T-helper 2 cell treated with Interferon-gamma antibody and Interleukin-4, amounts not matched to agents 5 μg/mL and 100 μg/mL, for 36 hours (primary cell): ENCODE measurements around the gene PDZD2.

Experiments used
- DNase-seq: peaks from one replicate; pipeline ENCODE4 v3.0.0; 2021; ENCODE audit warnings: low spot score
- H3K27ac Mint-ChIP-seq: one replicate; pipeline ENCODE4 v1.8.0; 2021; ENCODE audit warnings: mild to moderate bottlenecking, mixed read lengths
- H3K27me3 Mint-ChIP-seq: one replicate; pipeline ENCODE4 v1.8.0; 2021; ENCODE audit warnings: low read depth, mixed read lengths
- H3K36me3 Mint-ChIP-seq: one replicate; pipeline ENCODE4 v1.8.0; 2021; ENCODE audit warnings: low read depth, mixed read lengths
- H3K4me1 Mint-ChIP-seq: one replicate; pipeline ENCODE4 v1.8.0; 2021; ENCODE audit warnings: low read depth, mixed read lengths
- H3K4me3 Mint-ChIP-seq: one replicate; pipeline ENCODE4 v1.8.0; 2022; ENCODE audit warnings: mild to moderate bottlenecking, moderate library complexity, mixed read lengths
- H3K9me3 Mint-ChIP-seq: one replicate; pipeline ENCODE4 v1.8.0; 2021; ENCODE audit warnings: mixed read lengths

The PDZD2 gene

DNA sequence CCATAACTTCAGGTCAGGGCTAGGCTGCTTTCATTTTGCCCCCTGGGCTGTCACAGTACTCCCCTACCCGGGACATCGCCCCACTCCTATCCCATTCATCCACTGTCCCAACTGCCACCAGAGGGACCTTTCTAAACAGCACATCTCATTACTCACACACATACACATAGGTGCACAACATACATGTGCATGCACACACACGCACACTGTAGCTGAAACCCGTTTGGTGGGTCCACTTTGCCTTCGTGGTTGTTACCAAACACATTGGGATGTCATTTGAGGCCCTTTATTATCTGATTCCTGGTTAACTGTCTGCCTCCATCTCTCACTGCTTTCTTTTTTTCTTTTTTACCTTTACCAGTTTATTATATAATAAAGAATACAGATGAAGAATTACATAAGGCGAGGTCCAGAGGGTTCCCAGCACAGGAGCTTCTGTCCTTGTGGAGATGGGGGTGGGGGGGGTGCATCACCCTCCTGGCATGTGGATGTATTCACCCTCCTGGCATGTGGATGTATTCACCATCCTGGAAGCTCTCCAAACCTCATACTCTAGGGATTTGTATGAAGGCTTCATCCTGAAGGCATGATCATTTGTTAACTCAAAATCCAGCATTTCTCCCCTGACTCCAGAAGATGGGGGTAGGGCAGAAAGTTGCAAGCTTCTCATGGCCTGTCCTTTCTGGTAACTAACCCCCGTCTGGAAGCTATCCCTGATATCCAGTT is 349.2 kb downstream of the PDZD2 start:
- Mint-ChIP-seq H3K36me3 (no peaks in the 10 kb centered on the region), H3K27ac (no peak overlapping the region), H3K4me3 (no peak overlapping the region), H3K27me3 (no peaks in the 10 kb centered on the region), H3K9me3 (no peaks in the 10 kb centered on the region), H3K4me1 (no peaks in the 10 kb centered on the region)
- no peak for DNase-seq

GRCh38 chr5:31990081-31990650 is 351.2 kb downstream of the PDZD2 start:
- Mint-ChIP-seq H3K9me3 (no peaks in the 10 kb centered on the region), H3K4me3 (no peak overlapping the region), H3K27ac (no peak overlapping the region), H3K36me3 (no peaks in the 10 kb centered on the region), H3K27me3 (no peaks in the 10 kb centered on the region), H3K4me1 (no peaks in the 10 kb centered on the region)
- DNase-seq = no peak

DNA sequence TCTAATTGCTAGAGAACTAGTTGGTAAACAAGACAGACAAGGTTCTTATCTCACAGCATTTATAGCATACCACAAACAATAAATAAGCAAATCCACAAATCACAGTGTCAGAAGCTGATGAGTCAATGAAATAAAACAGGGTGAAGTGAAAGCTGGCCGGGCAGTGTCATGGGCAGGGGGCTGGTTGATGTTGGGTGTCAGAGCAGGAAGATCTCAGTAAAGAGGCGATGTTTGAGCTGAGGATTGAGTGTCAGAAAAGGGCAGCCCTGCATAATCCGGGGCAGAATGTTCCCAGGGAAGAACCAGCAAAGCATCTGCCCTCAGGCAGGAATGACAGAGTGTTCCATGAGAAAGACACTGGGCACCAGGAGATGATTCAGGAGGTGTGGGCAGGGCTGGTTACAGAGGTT is 351.8 kb downstream of the PDZD2 start:
- Mint-ChIP-seq H3K36me3 (no peaks in the 10 kb centered on the region), H3K4me3 (no peak overlapping the region), H3K9me3 (no peaks in the 10 kb centered on the region), H3K27me3 (no peaks in the 10 kb centered on the region), H3K4me1 (peaks cover 2% of the 10 kb centered on the region), H3K27ac (no peak overlapping the region)
- no peak for DNase-seq

- H3K27ac Mint-ChIP-seq = no peak overlapping the region
Observed at GRCh38 chr5:31992377-31992776, 353.4 kb downstream of the PDZD2 start.

GRCh38 chr5:31993165-31993961 is 354.4 kb downstream of the PDZD2 start:
- H3K27ac Mint-ChIP-seq = no peak overlapping the region

More at GRCh38 chr5:31992377-31992776, 353.4 kb downstream of the PDZD2 start:
- Mint-ChIP-seq H3K36me3 (no peaks in the 10 kb centered on the region), H3K4me3 (no peak overlapping the region), H3K27me3 (no peaks in the 10 kb centered on the region), H3K9me3 (no peaks in the 10 kb centered on the region), H3K4me1 (peaks cover 5% of the 10 kb centered on the region)
- DNase-seq = no peak

GRCh38 chr5:31995006-31995405 is 356.1 kb downstream of the PDZD2 start:
- Mint-ChIP-seq H3K27ac (no peak overlapping the region), H3K4me3 (no peak overlapping the region), H3K36me3 (no peaks in the 10 kb centered on the region), H3K9me3 (no peaks in the 10 kb centered on the region), H3K27me3 (no peaks in the 10 kb centered on the region), H3K4me1 (peaks cover 5% of the 10 kb centered on the region)
- DNase-seq = no peak

More at GRCh38 chr5:31993165-31993961, 354.4 kb downstream of the PDZD2 start:
- H3K9me3 Mint-ChIP-seq = no peaks in the 10 kb centered on the region
- DNase-seq = no peak
- H3K4me1 Mint-ChIP-seq = peaks cover 5% of the 10 kb centered on the region
- H3K4me3 Mint-ChIP-seq = no peak overlapping the region
- H3K27me3 Mint-ChIP-seq = no peaks in the 10 kb centered on the region
- no peaks in the 10 kb centered on the region for H3K36me3 Mint-ChIP-seq

- Mint-ChIP-seq H3K4me3 (no peak overlapping the region), H3K9me3 (no peaks in the 10 kb centered on the region), H3K27me3 (no peaks in the 10 kb centered on the region), H3K4me1 (peaks cover 5% of the 10 kb centered on the region), H3K36me3 (no peaks in the 10 kb centered on the region), H3K27ac (peak overlapping the region; percentile 68)
- DNase-seq = no peak
Observed at GRCh38 chr5:31995714-31996113, 356.8 kb downstream of the PDZD2 start.

GRCh38 chr5:31996909-31997308 is 358.0 kb downstream of the PDZD2 start:
- Mint-ChIP-seq H3K27ac (no peak overlapping the region), H3K4me1 (peaks cover 5% of the 10 kb centered on the region)

GRCh38 chr5:31999470-31999869 is 360.5 kb downstream of the PDZD2 start:
- Mint-ChIP-seq H3K27ac (no peak overlapping the region), H3K36me3 (no peaks in the 10 kb centered on the region), H3K4me1 (peaks cover 5% of the 10 kb centered on the region), H3K27me3 (no peaks in the 10 kb centered on the region), H3K9me3 (no peaks in the 10 kb centered on the region), H3K4me3 (no peak overlapping the region)
- no peak for DNase-seq

More at GRCh38 chr5:31996909-31997308, 358.0 kb downstream of the PDZD2 start:
- no peaks in the 10 kb centered on the region for H3K27me3 Mint-ChIP-seq
- H3K9me3 Mint-ChIP-seq = no peaks in the 10 kb centered on the region
- no peak for DNase-seq
- no peaks in the 10 kb centered on the region for H3K36me3 Mint-ChIP-seq
- no peak overlapping the region for H3K4me3 Mint-ChIP-seq

DNA sequence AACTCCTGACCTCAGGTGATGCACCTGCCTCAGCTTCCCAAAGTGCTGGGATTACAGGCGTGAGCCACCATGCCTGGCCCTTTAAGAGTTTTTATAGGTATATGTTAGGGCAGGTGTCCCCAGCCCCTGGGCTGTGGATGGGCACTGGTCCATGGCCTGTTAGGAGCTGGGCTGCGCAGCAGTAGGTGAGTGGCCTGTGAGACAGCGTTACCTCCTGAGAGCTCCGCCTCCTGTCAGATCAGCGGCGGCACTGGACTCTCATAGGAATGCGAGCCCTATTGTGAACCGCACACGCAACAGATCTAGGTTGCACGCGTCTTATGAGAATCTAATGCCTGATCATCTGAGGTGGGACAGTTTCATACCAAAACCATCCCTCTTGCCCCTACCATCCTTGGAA is 361.8 kb downstream of the PDZD2 start:
- H3K4me1 Mint-ChIP-seq = peaks cover 3% of the 10 kb centered on the region
- DNase-seq = no peak
- no peak overlapping the region for H3K4me3 Mint-ChIP-seq
- H3K9me3 Mint-ChIP-seq = no peaks in the 10 kb centered on the region
- no peaks in the 10 kb centered on the region for H3K36me3 Mint-ChIP-seq
- H3K27ac Mint-ChIP-seq = no peak overlapping the region
- H3K27me3 Mint-ChIP-seq = no peaks in the 10 kb centered on the region

- H3K9me3 Mint-ChIP-seq = no peaks in the 10 kb centered on the region
- no peak overlapping the region for H3K27ac Mint-ChIP-seq
- DNase-seq = no peak
- H3K36me3 Mint-ChIP-seq = no peaks in the 10 kb centered on the region
- no peaks in the 10 kb centered on the region for H3K27me3 Mint-ChIP-seq
- no peaks in the 10 kb centered on the region for H3K4me1 Mint-ChIP-seq
- H3K4me3 Mint-ChIP-seq = no peak overlapping the region
Observed at GRCh38 chr5:32001284-32001683, 362.4 kb downstream of the PDZD2 start.

GRCh38 chr5:32001707-32002106 is 362.8 kb downstream of the PDZD2 start:
- H3K4me1 Mint-ChIP-seq = no peaks in the 10 kb centered on the region
- no peak overlapping the region for H3K27ac Mint-ChIP-seq
- H3K4me3 Mint-ChIP-seq = no peak overlapping the region
- no peaks in the 10 kb centered on the region for H3K36me3 Mint-ChIP-seq
- no peaks in the 10 kb centered on the region for H3K27me3 Mint-ChIP-seq
- no peak for DNase-seq
- H3K9me3 Mint-ChIP-seq = no peaks in the 10 kb centered on the region

GRCh38 chr5:32002755-32003154 is 363.8 kb downstream of the PDZD2 start:
- Mint-ChIP-seq H3K27me3 (no peaks in the 10 kb centered on the region), H3K9me3 (no peaks in the 10 kb centered on the region), H3K4me1 (no peaks in the 10 kb centered on the region), H3K4me3 (no peak overlapping the region), H3K27ac (no peak overlapping the region), H3K36me3 (no peaks in the 10 kb centered on the region)
- no peak for DNase-seq

GRCh38 chr5:32003981-32004380 is 365.1 kb downstream of the PDZD2 start:
- Mint-ChIP-seq H3K4me3 (no peak overlapping the region), H3K36me3 (no peaks in the 10 kb centered on the region), H3K27me3 (no peaks in the 10 kb centered on the region), H3K27ac (no peak overlapping the region), H3K4me1 (no peaks in the 10 kb centered on the region), H3K9me3 (no peaks in the 10 kb centered on the region)
- no peak for DNase-seq
